B cell (primary cell): ENCODE measurements around the gene ZNF281. TPM values are rescaled to one million over a fixed set of nuclear protein-coding genes. Genes with fewer than 3 reads are reported as not detected.
A peak's percentile ranks its signal among the peaks of the same experiment; 100 is the strongest.

Experiments used
- ATAC-seq: fragments of 200-7000 bp; cut with Tn5 transposase; one replicate; pipeline ENCODE4 v1.10.0; 2021; ENCODE audit warnings: low read depth, mild to moderate bottlenecking, moderate number of reproducible peaks, moderate library complexity
- CTCF ChIA-PET: fragments of 350-600 bp; sonication (Branson Sonifier 250); formaldehyde crosslinking; loops from one replicate; lab custom pipeline; 2021; ENCODE audit warnings: antibody characterized with exemption, inconsistent platforms; lab: Charles Lee
- POLR2A ChIA-PET: fragments of 350-600 bp; sonication (Branson Sonifier 250); formaldehyde crosslinking; loops from one replicate; lab custom pipeline; 2021; ENCODE audit warnings: antibody characterized with exemption; lab: Charles Lee
- DNase-seq: peaks from one replicate; pipeline ENCODE4 v3.0.0; 2013
- H2AFZ ChIP-seq: 2 replicates; pipeline ENCODE4 v1.6.1; 2012; ENCODE audit warnings: mild to moderate bottlenecking, low read depth, low read length; ENCODE audit not compliant: insufficient read depth, poor library complexity, severe bottlenecking
- H3K27ac ChIP-seq, 2 donors: 1 replicate in 1 of 2; 2 replicates in 1 of 2; pipeline ENCODE4 v1.5.1; 2012 to 2013; ENCODE audit warnings: low read length in 2 of 2, mild to moderate bottlenecking in 2 of 2, moderate library complexity in 1 of 2
- H3K27me3 ChIP-seq, 4 experiments: fragments of 200-600 bp in 1 of 4; sonication (generic) in 1 of 4; replicated peaks in 1 of 4; 1 replicate in 2 of 4; 2 replicates in 2 of 4; pipeline versions ENCODE4 v1.6.1 to v1.7.0; 2013 to 2016; ENCODE audit warnings: low read length in 3 of 4, mild to moderate bottlenecking in 2 of 4, mixed read lengths in 1 of 4, moderate library complexity in 1 of 4; ENCODE audit not compliant: insufficient read depth in 4 of 4, control insufficient read depth in 3 of 4; ENCODE audit errors: control extremely low read depth in 1 of 4
- H3K36me3 ChIP-seq, 2 experiments: replicated peaks in 1 of 2; 1 replicate in 1 of 2; 2 replicates in 1 of 2; pipeline versions ENCODE4 v1.6.1 to v1.7.1; 2013; ENCODE audit warnings: low read length in 1 of 2; ENCODE audit not compliant: insufficient read depth in 2 of 2, control insufficient read depth in 1 of 2; ENCODE audit errors: control extremely low read depth in 1 of 2, extremely low read depth in 1 of 2
- H3K4me1 ChIP-seq, 2 donors: fragments of 200-600 bp in 1 of 2; sonication (generic) in 1 of 2; 1 replicate in 1 of 2; 2 replicates in 1 of 2; pipeline versions ENCODE4 v1.5.1 to v1.6.1; 2013 to 2017; ENCODE audit warnings: low read length in 2 of 2; ENCODE audit not compliant: control insufficient read depth in 2 of 2, insufficient read depth in 2 of 2
- H3K4me2 ChIP-seq: replicated peaks from 2 replicates; pipeline ENCODE3; 2012; ENCODE audit warnings: mild to moderate bottlenecking, low read depth, low read length; ENCODE audit not compliant: poor library complexity, severe bottlenecking
- H3K4me3 ChIP-seq, 5 experiments: fragments of 200-600 bp in 1 of 5; sonication (generic) in 1 of 5; 1 replicate in 3 of 5; 2 replicates in 2 of 5; pipeline versions ENCODE4 v1.5.1 to v1.7.0; 2011 to 2016; ENCODE audit warnings: low read length in 4 of 5, mild to moderate bottlenecking in 4 of 5, low read depth in 2 of 5, control low read depth in 1 of 5, moderate library complexity in 1 of 5; ENCODE audit not compliant: insufficient read depth in 1 of 5; ENCODE audit errors: control extremely low read depth in 1 of 5, extremely low read depth in 1 of 5
- H3K79me2 ChIP-seq: fragments of 200-600 bp; sonication (generic); one replicate; pipeline ENCODE4 v1.6.0; 2016; ENCODE audit warnings: low read length; ENCODE audit not compliant: control insufficient read depth, insufficient read depth
- H3K9ac ChIP-seq: fragments of 200-600 bp; sonication (generic); 2 replicates; pipeline ENCODE4 v1.6.1; 2017; ENCODE audit warnings: mild to moderate bottlenecking, low read length, moderate library complexity
- H3K9me3 ChIP-seq, 3 donors: one replicate each; pipeline versions ENCODE4 v1.6.1 to v1.7.1; 2013; ENCODE audit warnings: low read length in 2 of 3; ENCODE audit not compliant: control insufficient read depth in 2 of 3, insufficient read depth in 1 of 3; ENCODE audit errors: control extremely low read depth in 1 of 3
- H4K20me1 ChIP-seq: 2 replicates; pipeline ENCODE4 v1.6.0; 2012; ENCODE audit warnings: mild to moderate bottlenecking, low read length; ENCODE audit not compliant: insufficient read depth, control insufficient read depth, poor library complexity, severe bottlenecking
- H3K27ac Mint-ChIP-seq: one replicate; pipeline ENCODE4 v1.8.0; 2021; ENCODE audit warnings: mixed read lengths
- H3K27me3 Mint-ChIP-seq: one replicate; pipeline ENCODE4 v1.8.0; 2021; ENCODE audit warnings: mixed read lengths
- H3K4me1 Mint-ChIP-seq: one replicate; pipeline ENCODE4 v1.8.0; 2021; ENCODE audit warnings: mixed read lengths
- H3K4me3 Mint-ChIP-seq: one replicate; pipeline ENCODE4 v1.8.0; 2021; ENCODE audit warnings: mixed read lengths
- H3K9me3 Mint-ChIP-seq: one replicate; pipeline ENCODE4 v1.8.0; 2022; ENCODE audit warnings: mixed read lengths; ENCODE audit not compliant: insufficient read depth
- EZH2 ChIP-seq: IDR thresholded peaks from 2 replicates; pipeline ENCODE4 v1.6.1; 2012; ENCODE audit warnings: borderline replicate concordance, low read depth, mild to moderate bottlenecking, moderate library complexity, low read length; ENCODE audit not compliant: insufficient read depth, poor library complexity, severe bottlenecking
- WGBS: methylation state at CpG from one replicate; pipeline ENCODE4 v1.1.5; 2013; ENCODE audit warnings: missing lambda C conversion rate; ENCODE audit not compliant: insufficient coverage; 5-methylcytosine and 5-hydroxymethylcytosine counted together
- intact Hi-C: fragments of 100-400 bp; cut with micrococcal nuclease; formaldehyde crosslinking; loops from one replicate; pipeline ENCODE4 v1.10.0; 2022
- polyA plus RNA-seq: library from polyadenylated mRNA; depleted of rRNA; stranded (reverse); fragments of >200 nt; gene quantifications from 2 replicates; pipeline ENCODE4 v1.2.3, GENCODE V29; 2012
- total RNA-seq, 2 donors: library from RNA; stranded (reverse); fragments of 120-200 nt in 1 of 2; gene quantifications; 1 replicate in 1 of 2; 2 replicates in 1 of 2; pipeline versions ENCODE4 v1.2.3 to v1.2.4, GENCODE V29; 2013 to 2022
- TF ChIP-seq, protein P1 (sequence below): fragments of 200-600 bp; IDR thresholded peaks from one replicate; pipeline ENCODE4 v1.8.0; 2022; ENCODE audit warnings: antibody characterized with exemption, mild to moderate bottlenecking

The ZNF281 gene
- total and polyA plus RNA-seq, 2 donors (not counting 1 experiment from before 2014, with no cell fraction given), result 3.8 to 23.5 TPM

DNA sequence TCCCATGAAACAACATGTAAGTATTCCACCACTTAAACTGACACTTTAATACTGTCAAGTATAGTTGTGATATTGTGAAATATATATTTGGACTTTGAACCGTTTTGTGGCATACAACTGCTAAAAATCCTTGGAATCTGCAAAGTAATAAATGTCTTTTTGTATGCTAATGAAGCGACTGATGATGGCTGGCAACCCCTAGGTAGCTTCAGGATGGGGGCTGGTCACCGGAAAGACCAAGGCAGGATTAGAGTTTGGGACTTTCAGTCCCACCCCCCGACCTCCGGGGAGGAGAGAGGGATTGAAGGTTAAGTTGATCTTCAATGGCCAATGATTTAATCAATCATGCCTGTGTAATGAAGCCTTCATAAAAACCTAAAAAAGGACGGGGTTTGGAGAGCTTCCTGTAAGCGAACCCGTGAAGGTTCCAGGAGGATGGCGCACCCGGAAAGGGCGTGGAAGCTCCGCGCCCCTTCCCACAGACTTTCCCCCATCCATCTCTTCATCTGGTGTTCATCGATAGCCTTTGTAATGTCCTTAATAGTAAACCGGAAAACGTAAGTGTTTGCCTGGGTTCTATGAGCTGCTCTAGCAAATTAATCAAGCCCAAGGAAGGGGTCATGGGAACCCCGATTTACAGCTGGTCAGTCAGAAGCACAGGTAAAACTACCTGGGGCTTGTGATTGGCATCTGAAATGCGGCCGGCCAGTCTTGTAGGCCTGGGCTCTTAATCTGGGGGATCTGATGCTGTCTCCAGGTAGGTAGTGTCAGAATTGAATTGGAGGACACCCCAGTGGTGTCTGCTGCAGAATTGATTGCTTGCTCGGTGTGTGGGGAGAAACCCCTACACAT is 1.8 kb upstream of the ZNF281 start:
- Histone ChIP-seq H3K27ac (no peak overlapping the region), H2AFZ (peak overlapping the region; percentile 27)
- POLR2A ChIA-PET, result interaction anchor here (0.5 kb wide), 1 partner anchor 259 kb away, joined by 4 read pairs; no protein-coding TSS in a partner anchor

More for the DNA sequence above, 1.8 kb upstream of the ZNF281 start:
- Histone ChIP-seq H3K9me3 (no peaks in the 10 kb centered on the region), H3K4me2 (peak overlapping the region; percentile 4), H3K9ac (no peak overlapping the region), H3K36me3 (peaks cover 0 to 5% of the 10 kb centered on the region in 2 experiments), H3K27me3 (no peaks in the 10 kb centered on the region), H4K20me1 (peaks cover 28% of the 10 kb centered on the region), H3K4me1 (peaks cover 25 to 32% of the 10 kb centered on the region in 2 donors), H3K79me2 (peaks cover 33% of the 10 kb centered on the region), H3K4me3 (no peak overlapping the region)
- Mint-ChIP-seq H3K27me3 (no peaks in the 10 kb centered on the region), H3K4me1 (peaks cover 35% of the 10 kb centered on the region), H3K27ac (no peak overlapping the region), H3K9me3 (no peaks in the 10 kb centered on the region), H3K4me3 (peak overlapping the region; percentile 10)
- TF ChIP-seq EZH2, result no peak
- TF ChIP-seq, protein P1, sequence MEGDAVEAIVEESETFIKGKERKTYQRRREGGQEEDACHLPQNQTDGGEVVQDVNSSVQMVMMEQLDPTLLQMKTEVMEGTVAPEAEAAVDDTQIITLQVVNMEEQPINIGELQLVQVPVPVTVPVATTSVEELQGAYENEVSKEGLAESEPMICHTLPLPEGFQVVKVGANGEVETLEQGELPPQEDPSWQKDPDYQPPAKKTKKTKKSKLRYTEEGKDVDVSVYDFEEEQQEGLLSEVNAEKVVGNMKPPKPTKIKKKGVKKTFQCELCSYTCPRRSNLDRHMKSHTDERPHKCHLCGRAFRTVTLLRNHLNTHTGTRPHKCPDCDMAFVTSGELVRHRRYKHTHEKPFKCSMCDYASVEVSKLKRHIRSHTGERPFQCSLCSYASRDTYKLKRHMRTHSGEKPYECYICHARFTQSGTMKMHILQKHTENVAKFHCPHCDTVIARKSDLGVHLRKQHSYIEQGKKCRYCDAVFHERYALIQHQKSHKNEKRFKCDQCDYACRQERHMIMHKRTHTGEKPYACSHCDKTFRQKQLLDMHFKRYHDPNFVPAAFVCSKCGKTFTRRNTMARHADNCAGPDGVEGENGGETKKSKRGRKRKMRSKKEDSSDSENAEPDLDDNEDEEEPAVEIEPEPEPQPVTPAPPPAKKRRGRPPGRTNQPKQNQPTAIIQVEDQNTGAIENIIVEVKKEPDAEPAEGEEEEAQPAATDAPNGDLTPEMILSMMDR, result no peak
- DNase-seq (no peak), ATAC-seq (no peak)
- WGBS, result 86% methylated on average over 11 of the region's 20 CpGs
- intact Hi-C loops, result loop anchor here (2.0 to 5.0 kb wide), 2 partner anchors 105 to 259 kb away; no protein-coding TSS in a partner anchor
- CTCF ChIA-PET, result interaction anchor here (1.3 kb wide), 1 partner anchor 91 kb away, joined by 3 read pairs; no protein-coding TSS in a partner anchor
